Measurements from ENCODE around the gene PDGFD.

DNA sequence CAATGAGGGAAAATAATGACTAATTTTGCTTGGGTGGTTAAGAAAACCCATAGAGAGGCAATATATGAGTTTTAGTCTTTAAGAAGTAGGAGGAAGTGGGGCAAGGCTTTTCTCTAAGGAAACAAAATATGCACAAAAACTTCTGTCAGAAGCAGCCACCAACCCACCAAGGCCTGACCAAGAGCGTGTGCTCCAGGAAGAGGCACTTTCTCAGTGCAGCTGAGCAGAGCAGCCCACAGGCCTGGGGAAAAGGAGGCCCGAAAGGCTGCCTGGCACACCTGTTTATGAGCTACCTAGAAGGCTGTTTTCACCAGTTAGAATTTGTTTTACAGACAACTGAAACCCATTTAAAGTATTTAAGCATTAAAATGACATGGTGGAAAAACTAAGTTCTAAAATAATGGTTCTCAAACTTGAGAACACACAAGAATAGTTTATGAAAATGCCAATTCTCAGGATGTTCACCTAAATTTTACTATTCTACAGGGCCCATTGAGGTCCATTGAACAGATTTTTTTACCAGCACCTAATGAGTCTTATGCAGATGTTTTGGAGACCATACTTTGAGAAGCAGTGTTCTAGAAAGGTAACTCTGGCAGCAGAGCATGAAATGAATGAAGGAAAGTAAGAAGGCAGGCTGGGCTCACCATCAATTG is 288.0 kb downstream of the PDGFD start:
- TF ChIP-seq ELF4 (IDR thresholded peaks at IDR 0.05) (no peak), FOXK2 (IDR thresholded peaks at IDR 0.05) (no peak), BHLHE40 (IDR thresholded peaks at IDR 0.05; ENCODE audit: borderline replicate concordance) (no peak), ZNF384 (IDR thresholded peaks at IDR 0.05) (no peak), FOXA1 (IDR thresholded peaks at IDR 0.05) (no peak), FOXM1 (IDR thresholded peaks at IDR 0.05; ENCODE audit: borderline replicate concordance) (no peak), NFRKB (IDR thresholded peaks at IDR 0.05) (no peak), SP1 (IDR thresholded peaks at IDR 0.05) (no peak), LEF1 (IDR thresholded peaks at IDR 0.05; ENCODE audit: borderline replicate concordance) (no peak), TARDBP (IDR thresholded peaks at IDR 0.05) (no peak), SUZ12 (IDR thresholded peaks at IDR 0.05) (no peak)
- TF ChIP-seq, protein P1, sequence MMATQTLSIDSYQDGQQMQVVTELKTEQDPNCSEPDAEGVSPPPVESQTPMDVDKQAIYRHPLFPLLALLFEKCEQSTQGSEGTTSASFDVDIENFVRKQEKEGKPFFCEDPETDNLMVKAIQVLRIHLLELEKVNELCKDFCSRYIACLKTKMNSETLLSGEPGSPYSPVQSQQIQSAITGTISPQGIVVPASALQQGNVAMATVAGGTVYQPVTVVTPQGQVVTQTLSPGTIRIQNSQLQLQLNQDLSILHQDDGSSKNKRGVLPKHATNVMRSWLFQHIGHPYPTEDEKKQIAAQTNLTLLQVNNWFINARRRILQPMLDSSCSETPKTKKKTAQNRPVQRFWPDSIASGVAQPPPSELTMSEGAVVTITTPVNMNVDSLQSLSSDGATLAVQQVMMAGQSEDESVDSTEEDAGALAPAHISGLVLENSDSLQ (IDR thresholded peaks at IDR 0.05): no peak
